ENCODE data around the gene UCMA. TPM values are rescaled to one million over a fixed set of nuclear protein-coding genes. Genes with fewer than 3 reads are reported as not detected.

The UCMA gene
- total and polyA plus RNA-seq, 9 of the 15 experiments (the other 6 are each of a cell fraction or from before 2014, with no cell fraction given), result not detected

DNA sequence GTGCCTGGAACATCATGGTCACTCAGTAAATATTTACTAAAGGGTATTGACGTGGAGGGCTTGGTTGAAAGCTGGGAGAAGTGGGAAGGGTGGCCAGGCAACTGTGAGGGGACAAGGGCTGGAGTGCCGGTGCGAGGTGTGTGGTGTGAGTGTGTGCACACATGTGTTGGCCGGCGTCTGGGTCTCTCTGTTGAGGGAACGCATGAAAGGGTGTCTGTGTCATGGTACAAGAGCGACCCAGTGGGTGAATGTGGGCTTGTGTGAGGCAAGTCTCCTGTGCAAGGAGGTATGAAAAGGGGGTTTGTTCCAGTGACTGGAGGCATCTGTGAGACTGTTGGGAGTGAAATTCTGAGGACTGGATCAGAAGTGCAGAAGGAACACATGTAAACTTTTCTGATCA, 29.4 kb upstream of the UCMA start (continued):
- TF ChIP-seq, protein P1, sequence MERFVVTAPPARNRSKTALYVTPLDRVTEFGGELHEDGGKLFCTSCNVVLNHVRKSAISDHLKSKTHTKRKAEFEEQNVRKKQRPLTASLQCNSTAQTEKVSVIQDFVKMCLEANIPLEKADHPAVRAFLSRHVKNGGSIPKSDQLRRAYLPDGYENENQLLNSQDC (CRISPR knock-in tag; IDR thresholded peaks at IDR 0.05), result no peak
- no peak for TF ChIP-seq ZNF24 (IDR thresholded peaks at IDR 0.05)
- no peak for TF ChIP-seq SP1 (CRISPR knock-in tag; IDR thresholded peaks at IDR 0.05)

DNA sequence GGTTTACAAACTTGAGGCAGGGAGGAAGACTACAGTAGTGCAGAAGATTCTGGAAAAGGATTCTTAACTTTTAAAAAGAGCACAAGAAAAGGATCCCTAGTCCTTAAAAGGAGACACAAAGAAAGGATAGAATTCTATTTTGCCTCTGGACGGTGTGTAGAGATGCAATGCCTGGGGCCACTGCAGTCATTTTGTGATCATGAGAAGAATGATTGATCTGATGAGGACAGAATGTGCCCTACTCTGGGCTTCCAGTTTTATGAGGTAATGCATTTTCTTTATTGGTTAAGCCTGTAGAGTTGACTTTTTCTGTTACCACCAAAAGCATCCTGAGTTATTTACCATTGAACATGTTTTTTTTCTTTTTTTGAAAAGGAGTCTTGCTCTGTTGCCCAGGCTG, 28.3 kb upstream of the UCMA start:
- H3K27ac ChIP-seq (ENCODE audit: extremely low read depth, low read depth, low read length), result no peak overlapping the region
- POLR2A ChIA-PET, result no interaction called here
- no peaks in the 10 kb centered on the region for H3K9me1 ChIP-seq (ENCODE audit: control insufficient read depth, insufficient read depth, low read length)
- H3K9me3 ChIP-seq (replicated peaks; ENCODE audit: control insufficient read depth, insufficient read depth, low read depth, low read length), result no peaks in the 10 kb centered on the region
- ATAC-seq (no peak), FAIRE-seq (no peak), DNase-seq (ENCODE audit: extremely low read depth in 1 of 4, low spot score in 3 of 4) (no peak)
- TF ChIP-seq NFE2 (IDR thresholded peaks at IDR 0.05; ENCODE audit: low read depth) (no peak), ATF7 (IDR thresholded peaks at IDR 0.05) (no peak), MED1 (CRISPR knock-in tag; IDR thresholded peaks at IDR 0.05; ENCODE audit: borderline replicate concordance) (no peak), RBM25 (IDR thresholded peaks at IDR 0.05; ENCODE audit: low read depth, low read length, severe bottlenecking) (peak; percentile 86), ZFP36 (IDR thresholded peaks at IDR 0.05; ENCODE audit: low read depth, low read length, partially characterized antibody) (no peak), ARID2 (IDR thresholded peaks at IDR 0.05) (no peak), HNRNPL (IDR thresholded peaks at IDR 0.05; ENCODE audit: low read depth, low read length) (no peak), RFX1 (IDR thresholded peaks at IDR 0.05) (no peak)
- TF ChIP-seq, protein P2, sequence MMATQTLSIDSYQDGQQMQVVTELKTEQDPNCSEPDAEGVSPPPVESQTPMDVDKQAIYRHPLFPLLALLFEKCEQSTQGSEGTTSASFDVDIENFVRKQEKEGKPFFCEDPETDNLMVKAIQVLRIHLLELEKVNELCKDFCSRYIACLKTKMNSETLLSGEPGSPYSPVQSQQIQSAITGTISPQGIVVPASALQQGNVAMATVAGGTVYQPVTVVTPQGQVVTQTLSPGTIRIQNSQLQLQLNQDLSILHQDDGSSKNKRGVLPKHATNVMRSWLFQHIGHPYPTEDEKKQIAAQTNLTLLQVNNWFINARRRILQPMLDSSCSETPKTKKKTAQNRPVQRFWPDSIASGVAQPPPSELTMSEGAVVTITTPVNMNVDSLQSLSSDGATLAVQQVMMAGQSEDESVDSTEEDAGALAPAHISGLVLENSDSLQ (IDR thresholded peaks at IDR 0.05), result no peak
- no peaks in the 10 kb centered on the region for H3K36me3 ChIP-seq (ENCODE audit: control insufficient read depth, insufficient read depth, low read length)
- H3K4me1 ChIP-seq (replicated peaks in 1 of 2; ENCODE audit: control insufficient read depth in 2 of 2, insufficient read depth in 2 of 2, low read length in 2 of 2), result peaks cover 2 to 3% of the 10 kb centered on the region in 2 experiments; a peak in 3 of 5 replicates
- CTCF ChIA-PET (ENCODE audit: low intra/inter-chr PET ratio), result no interaction called here
- no peaks in the 10 kb centered on the region for H3K79me2 ChIP-seq (ENCODE audit: control insufficient read depth, insufficient read depth, low read length)
- no peaks in the 10 kb centered on the region for H4K20me1 ChIP-seq (replicated peaks; ENCODE audit: control insufficient read depth, insufficient read depth, low read length)
- intact Hi-C loops (cut with micrococcal nuclease) (no loop called here), in situ Hi-C loops (cut with MboI) (no loop called here)
- BruUV-seq (replicated peaks), result no TSS peak
- H3K9ac ChIP-seq (ENCODE audit: insufficient read depth in 1 of 2, low read depth in 2 of 2, low read length in 2 of 2), result no peak overlapping the region
- no peaks in the 10 kb centered on the region; a peak in 2 of 5 replicates for H3K27me3 ChIP-seq (ENCODE audit: control insufficient read depth in 2 of 2, insufficient read depth in 2 of 2, low read length in 2 of 2)
- no peak overlapping the region for H3K4me2 ChIP-seq (ENCODE audit: insufficient read depth, low read length)
- no peak overlapping the region for H2AFZ ChIP-seq (ENCODE audit: low read depth, low read length)
- H3K4me3 ChIP-seq, result no peak overlapping the region
- 0% methylated on average over 1 of the region's 1 CpG for WGBS (ENCODE audit: insufficient coverage, low coverage, missing lambda C conversion rate)

Measured in K562 (cell line).